HEK293 (cell line): Measurements from ENCODE around the gene EYS.

Experiments
- CTCF ChIP-seq: fragments of 450-650 bp; formaldehyde crosslinking; IDR thresholded peaks from 2 replicates; pipeline ENCODE4 v1.5.1; 2016; ENCODE audit warnings: missing biosample characterization, missing genetic modification characterization
- OSR2 ChIP-seq: fragments of 450-650 bp; formaldehyde crosslinking; IDR thresholded peaks from 2 replicates; pipeline ENCODE4 v1.5.1; 2016; ENCODE audit warnings: missing biosample characterization, missing genetic modification characterization
- PATZ1 ChIP-seq: fragments of 450-650 bp; formaldehyde crosslinking; IDR thresholded peaks from 2 replicates; pipeline ENCODE4 v1.5.1; 2016; ENCODE audit warnings: missing biosample characterization, missing genetic modification characterization
- PRDM1 ChIP-seq: fragments of 450-650 bp; formaldehyde crosslinking; IDR thresholded peaks from 2 replicates; pipeline ENCODE4; 2016; ENCODE audit warnings: missing biosample characterization, missing genetic modification characterization
- SP7 ChIP-seq: fragments of 450-650 bp; formaldehyde crosslinking; IDR thresholded peaks from 2 replicates; pipeline ENCODE4 v1.5.1; 2016; ENCODE audit warnings: missing biosample characterization, missing genetic modification characterization
- ZNF280D ChIP-seq: fragments of 450-650 bp; formaldehyde crosslinking; IDR thresholded peaks from 2 replicates; pipeline ENCODE4 v1.5.1; 2016; ENCODE audit warnings: missing biosample characterization, missing genetic modification characterization
- ZNF658 ChIP-seq: fragments of 450-650 bp; formaldehyde crosslinking; IDR thresholded peaks from 2 replicates; pipeline ENCODE4; 2016; ENCODE audit warnings: missing biosample characterization, missing genetic modification characterization
- TF ChIP-seq, protein P1 (sequence below): IDR thresholded peaks from 2 replicates; pipeline ENCODE4 v1.6.1; 2011; ENCODE audit warnings: mild to moderate bottlenecking, low read depth, low read length, borderline replicate concordance

DNA sequence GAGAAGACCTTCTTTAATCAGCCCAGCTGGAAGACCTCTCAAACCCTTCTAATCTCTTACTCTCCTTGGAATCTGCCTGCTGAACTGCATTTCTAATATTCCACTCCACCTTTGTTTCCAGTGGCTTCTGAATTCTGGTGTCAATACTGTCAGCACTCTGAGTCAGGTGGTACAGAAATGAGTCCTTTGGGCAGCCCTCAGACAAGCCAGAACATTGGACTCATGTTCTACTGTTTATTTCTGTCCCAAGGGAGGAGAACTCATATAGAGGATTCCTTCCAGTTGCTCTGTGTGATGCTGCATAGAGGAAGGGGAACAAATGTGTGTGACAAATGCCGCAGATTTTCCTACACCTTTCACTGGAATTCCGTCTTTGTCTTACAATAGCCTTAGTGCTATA, 1956.6 kb downstream of the EYS start:
- TF ChIP-seq ZNF280D (tag by site-specific recombination) (no peak), ZNF658 (tag by site-specific recombination) (no peak), SP7 (no peak), CTCF (no peak), PRDM1 (tag by site-specific recombination) (no peak), PATZ1 (tag by site-specific recombination) (no peak), OSR2 (tag by site-specific recombination) (no peak)
- TF ChIP-seq, protein P1, sequence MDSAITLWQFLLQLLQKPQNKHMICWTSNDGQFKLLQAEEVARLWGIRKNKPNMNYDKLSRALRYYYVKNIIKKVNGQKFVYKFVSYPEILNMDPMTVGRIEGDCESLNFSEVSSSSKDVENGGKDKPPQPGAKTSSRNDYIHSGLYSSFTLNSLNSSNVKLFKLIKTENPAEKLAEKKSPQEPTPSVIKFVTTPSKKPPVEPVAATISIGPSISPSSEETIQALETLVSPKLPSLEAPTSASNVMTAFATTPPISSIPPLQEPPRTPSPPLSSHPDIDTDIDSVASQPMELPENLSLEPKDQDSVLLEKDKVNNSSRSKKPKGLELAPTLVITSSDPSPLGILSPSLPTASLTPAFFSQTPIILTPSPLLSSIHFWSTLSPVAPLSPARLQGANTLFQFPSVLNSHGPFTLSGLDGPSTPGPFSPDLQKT: no peak
